GM19324 (cell line): ENCODE data around the gene GCNA.

Experiments
- ATAC-seq: cut with Tn5 transposase; IDR thresholded peaks from one replicate; pipeline ENCODE4 v1.9.1; 2021; ENCODE audit warnings: mild to moderate bottlenecking, moderate library complexity; ENCODE audit not compliant: unreplicated experiment, low FRiP score

The GCNA gene

DNA sequence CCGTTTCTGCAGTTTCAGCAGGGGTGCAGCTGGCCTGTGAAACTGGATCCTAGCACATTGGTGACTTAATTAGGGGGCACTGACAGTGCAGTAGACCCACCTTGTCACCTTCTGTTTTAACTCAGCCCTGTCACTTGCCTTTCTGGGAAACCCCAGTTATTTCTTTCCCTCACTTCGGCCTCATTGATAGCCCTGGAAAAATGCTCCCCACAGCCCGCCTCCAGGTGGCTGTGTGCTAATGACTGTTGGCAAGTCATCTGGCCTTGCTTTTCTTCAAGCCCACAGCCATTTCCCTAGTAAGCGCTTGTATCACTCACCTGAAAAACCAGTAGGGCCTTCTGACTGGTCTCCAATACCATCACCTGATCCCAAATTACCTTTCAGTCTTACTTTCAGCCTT lies 36.8 kb downstream of the GCNA start:
- no peak for ATAC-seq

DNA sequence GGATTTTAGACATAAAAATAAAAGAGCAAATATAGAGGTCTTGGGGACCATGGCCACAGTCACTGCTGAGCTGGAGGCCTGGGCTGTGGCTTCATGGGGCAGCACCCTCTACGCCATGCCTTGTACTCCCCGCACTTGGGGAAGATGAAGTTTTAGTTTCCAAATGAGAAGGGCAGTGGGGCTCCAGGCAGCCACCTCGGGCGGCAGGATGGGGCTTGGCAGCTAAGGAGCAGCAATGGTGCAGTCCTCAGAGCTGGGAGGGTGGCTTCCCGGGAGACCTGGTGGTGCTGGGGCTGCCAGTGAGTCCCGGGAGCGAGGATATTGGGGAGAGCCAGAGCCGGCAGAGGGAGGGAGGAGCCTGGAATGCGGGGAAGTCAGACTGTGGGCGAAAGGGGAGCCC lies 37.7 kb downstream of the GCNA start:
- no peak for ATAC-seq

DNA sequence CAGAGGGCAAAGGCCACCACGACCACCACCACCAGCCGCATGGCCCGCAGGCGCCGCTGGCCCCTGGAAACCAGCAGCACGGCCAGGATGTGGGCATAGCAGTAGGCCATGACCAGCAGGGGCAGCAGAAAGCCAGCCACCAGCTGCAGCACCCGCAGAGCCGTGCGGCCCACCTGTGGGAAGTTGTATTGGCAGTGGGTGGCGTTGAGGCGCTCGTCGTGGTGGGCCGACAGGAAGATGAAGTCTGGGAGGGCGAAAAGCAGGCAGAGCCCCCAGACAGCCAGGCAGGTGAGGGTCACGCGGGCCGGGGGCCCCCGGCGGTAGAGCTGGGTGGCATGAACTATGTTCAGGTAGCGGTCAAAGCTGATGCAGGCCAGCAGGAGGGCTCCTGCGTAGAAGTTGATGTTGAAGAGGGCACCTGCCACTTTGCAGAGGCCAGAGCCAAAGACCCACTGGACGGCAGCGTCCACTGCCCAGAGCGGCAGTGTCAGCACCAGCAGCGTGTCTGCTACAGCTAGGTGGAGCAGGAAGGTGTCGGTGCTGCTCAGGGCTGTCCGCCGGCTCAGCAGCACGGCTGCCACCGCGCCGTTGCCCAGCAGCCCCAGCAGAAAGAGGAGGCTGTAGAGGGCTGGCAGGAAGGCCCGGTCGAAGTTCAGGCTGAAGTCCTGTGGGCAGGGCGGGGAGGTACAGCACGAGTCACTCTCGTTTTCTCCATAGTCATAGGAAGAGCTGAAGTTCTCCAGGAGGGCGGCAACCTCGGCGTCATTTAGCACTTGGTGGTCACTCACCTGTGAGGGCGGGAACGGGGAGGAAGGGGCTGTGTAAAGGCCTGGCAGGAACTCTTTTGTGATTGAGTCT lies 38.7 kb downstream of the GCNA start:
- ATAC-seq, result no peak

DNA sequence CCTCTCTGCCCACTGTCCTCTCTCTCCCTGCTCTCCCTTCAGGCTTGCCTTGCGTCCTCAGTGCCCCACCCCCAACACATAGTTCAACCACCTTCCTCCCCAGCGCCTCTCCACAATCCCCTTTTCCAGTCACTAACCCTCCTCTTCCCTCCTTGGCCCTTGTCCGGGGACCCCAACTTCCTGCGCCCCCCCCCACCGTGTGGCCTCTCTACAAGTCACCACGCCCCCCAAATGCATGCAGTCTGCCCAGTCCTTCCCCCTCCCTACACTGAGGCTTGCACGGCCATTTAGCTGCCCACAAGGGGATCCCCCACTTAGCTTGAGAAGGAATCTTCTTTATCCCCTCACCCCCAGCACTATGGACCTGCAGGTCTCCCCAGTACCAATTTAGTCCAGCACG lies 39.5 kb downstream of the GCNA start:
- no peak for ATAC-seq

DNA sequence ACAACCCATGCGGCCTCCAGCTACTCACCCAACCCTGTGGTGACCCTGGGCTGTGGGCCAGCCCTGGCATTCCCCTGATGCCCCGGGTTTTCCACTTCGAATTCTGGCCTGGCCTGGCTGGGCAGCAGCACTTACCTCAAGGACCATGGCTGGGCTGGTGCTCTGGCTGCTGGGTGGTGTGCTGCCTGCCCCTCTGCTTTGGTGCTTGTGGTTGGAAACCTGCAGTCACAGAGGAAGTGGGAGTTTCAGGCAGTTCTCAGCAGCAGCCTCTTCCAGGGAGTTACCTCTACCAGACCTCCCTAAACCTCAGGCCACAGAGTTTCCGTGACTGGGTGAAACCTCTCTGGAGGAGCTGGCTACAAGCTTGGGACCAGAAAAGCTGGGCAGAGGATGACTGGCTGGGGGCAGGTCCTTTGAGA lies 40.1 kb downstream of the GCNA start, which contains the start of gene CXCR3:
Gene CXCR3 (minus strand): TSS at position 209 of the 419 bp plus-strand sequence. CDS start 62 bp downstream, at position 147.
- peak; percentile 45 for ATAC-seq

DNA sequence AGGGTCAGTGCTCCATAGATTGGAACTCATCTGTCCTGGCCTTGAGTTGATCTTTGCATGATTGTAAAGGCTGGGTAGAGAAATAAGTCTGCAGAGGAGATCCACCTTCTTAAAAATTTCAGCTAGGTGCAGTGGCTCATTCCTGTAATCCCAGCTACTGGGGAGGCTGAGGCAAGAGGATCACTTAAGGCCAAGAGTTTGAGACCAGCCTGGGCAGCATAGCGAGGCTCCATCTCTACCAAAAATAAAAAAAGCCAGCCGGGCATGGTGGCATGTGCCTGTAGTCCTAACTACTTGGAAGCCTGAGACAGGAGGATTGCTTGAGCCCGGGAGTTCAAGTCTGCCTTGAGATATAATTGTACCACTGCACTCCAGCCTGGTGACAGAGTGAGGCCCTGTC lies 40.5 kb downstream of the GCNA start:
- ATAC-seq, result no peak

DNA sequence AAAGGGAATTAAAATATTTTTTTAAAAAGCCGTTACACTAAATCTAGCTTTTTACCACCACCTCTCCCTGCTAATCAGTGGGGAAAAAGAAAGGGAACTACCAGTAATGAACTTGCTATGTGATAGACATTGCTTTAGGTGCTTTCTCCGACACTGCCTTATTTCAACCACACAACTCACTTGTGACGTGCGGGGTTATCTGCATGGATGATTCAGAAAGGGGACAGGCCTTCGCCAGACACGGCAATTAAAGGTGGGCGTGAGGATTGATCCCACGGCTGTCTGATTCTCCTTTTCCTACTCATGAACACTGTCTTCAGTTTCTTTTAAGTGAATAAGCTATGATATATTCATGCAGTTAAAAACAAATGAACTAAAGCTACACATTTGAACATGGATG lies 41.0 kb downstream of the GCNA start:
- no peak for ATAC-seq

DNA sequence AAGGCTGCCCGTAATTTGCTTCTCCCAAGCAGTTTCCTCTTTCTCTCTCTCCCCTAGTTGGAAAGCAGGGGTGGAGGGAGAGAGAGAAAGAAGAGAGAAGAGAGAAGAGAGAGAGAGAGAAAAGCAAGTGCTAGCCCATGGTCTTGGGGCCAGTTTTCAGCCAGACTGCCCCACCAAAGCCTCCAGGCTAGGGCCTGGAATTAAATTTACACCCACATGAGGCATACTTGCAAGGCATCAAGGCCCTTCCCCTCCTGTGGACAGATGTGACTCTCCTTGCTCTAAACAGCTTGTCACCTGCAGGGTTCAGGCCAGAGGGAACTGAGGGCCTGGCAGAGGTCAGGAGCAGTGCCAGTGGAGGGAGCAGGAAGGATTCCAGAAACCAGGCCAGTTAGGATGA lies 41.7 kb downstream of the GCNA start:
- ATAC-seq, result no peak

DNA sequence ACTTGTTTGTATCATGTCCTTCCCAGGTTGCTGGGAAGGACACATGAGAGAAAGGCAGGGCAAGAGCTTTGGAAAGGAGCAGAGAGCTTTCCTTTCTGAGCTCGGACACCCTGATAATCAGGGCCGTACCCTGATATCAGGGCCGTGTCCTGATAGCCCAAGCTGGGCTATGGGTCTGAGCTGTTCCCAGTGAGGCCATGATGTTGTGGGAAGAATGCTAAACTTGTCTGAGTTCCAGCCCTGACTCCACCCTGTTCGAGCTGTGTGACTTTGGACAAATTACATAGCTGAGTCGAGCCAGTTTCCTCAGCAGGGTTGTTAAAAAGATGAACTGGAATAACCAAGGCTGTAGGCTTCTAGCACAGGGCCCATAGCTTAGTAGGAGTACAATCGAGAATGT lies 43.4 kb downstream of the GCNA start:
- no peak for ATAC-seq

DNA sequence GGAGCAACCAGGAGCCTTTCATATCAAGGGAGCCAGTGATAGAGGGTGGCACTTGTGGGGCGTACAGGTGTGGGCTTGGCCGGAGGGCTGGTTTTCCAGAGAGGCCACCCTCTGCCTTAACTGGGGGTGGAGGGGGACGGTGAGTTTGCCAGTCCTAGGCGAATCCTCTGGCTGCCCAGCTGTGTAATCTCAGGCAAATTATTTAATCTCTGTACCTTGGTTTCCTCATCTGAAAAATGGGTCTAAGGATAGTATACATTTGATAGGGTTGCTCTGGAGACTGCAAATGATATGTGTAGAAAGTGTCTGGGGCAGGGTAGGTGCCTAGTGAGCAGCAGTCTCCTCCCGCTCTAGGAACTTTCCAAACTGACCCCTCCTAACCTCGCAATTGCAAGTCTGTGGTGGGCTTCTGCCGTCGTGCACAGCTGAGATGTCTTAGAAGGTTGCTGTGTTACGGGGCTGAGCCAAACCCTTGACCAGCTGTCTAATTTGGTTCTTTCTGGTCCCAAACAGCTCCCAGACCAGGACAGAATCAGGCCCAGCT lies 43.9 kb downstream of the GCNA start:
- no peak for ATAC-seq

DNA sequence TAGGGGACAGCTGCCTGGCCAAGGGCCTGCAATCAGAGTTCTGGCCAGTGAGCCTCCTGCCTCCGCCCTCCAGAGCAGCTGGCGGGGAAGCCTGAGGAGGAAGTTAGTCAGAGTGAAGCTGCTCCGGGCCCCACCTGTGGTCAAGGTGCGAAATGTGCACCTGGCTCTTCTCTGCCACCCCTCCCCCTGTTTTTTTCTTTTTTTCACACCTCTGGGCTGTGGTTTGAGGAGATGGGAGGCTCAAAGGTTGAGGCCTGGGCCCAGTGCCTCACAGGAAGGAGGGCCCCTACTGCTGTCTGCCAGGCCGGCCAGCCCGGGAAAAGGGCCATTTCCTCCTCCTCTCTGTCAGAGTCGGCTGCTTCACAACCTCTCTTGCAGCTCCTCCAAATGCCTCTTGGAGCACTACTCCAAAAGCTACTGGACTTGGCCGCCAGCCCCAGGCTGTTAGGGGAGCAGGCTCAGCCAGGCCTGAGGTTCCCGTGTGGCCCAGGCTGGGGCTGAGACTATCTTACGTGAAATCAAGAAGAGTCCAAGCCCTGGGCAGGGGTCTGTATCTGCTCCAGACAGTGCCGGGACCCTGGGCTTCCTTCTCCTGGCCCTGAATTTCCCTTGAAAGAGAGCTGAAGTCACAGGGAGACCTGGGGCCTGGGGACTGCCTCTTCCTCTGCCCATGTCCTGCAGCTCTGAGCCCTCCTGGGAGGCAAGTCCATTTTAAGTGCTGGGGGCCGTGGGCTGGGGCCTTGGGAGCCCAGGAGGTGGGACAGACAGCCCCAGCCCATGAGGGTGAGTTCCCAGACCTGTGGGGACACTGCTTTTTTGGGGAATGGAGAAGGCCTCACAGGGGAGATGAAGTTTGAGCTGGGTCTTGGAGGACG lies 44.6 kb downstream of the GCNA start:
- ATAC-seq, result peak; percentile 64

DNA sequence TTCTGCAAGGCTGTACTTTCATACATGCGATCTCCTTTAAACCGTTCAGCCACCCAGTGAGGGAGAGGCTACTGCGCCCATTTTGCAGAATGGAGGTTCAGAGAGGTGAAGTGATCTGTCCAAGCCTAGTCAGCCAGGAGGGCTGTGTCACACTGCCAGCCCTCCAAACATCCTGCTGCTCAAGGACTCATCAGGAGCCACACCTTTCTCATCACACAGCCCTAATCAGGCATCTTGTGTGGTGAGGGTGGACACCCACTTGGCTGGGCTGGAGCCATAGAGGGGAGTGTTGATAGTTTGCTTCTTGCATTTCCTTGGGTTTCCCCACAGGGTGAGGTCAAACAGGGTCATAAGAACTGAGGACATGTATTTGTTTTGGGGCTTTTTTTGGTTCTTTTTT lies 45.5 kb downstream of the GCNA start:
- no peak for ATAC-seq

DNA sequence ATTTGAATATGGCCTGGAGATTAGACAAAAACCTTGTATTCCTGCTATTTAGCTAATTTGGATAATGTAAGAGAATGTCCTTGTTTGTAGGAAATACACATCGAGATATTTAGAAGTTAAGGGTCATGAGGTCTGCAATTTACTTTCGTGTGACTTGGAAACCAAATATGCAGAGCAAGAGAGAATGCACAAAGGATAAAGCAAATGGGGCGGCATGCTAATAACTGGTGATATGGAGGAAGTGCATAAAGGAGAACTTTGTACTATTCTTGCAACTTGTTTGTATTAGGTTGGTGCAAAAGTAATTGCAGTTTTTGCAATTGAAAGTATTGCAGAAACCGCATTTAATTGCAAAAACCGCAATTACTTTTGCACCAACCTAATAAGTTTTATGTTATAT lies 47.2 kb downstream of the GCNA start:
- no peak for ATAC-seq

DNA sequence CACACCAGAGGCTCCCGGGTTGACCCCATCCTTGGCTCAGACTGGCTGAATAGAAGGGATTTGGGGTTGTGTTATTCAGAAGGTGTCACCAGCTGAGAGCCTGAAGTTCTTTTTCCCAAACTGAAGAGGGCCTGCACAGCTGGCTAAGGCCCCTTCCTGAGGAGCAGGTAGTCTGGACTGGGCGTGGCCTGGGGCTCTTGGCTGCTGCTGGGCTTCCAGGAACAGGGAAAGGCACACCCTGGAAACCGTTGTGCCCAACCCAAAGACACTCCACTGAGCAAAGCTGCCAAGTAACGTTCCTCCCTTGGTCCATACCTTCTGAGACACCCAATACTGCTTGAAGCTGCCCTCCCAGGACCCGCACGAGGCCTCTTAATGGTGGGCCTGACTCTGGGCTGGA lies 48.3 kb downstream of the GCNA start:
- ATAC-seq, result no peak

DNA sequence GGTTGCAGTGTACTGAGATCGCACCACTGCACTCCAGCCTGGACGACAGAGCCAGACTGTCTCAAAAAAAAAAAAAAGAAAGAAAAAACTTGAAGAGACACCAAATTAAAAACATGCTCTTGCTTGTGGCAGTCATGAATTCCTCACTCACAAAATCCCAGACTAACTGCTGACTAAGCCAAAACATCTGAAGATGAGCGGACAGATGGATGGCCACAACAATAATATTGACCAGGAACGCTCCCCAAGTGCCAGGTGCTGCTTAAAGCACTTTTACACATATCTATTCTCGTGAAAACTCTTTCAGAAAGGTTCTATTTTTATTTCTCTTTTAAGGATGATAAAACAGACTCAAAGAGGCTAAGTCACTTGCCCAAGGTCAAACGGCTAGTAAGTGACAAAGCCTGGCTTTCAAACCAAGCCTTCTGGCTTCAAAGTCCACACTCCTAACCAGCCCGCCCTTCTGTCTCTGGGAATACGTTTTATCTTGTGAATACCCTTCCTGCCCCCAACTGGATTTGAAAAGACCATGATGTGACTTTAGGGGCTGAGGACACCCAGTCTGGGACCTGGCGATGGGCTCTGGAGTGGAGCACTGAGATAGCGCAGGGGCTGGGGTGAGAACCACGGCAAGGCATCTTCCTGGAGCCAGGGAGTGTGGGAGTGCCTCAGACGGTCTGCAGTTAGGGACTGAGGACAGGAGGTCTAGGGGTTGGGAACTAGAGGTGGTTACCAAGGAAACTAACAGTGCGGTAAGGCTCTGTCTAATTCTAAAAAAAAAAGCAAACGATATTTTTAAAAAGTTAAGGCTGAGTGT lies 49.6 kb downstream of the GCNA start:
- ATAC-seq, result no peak

DNA sequence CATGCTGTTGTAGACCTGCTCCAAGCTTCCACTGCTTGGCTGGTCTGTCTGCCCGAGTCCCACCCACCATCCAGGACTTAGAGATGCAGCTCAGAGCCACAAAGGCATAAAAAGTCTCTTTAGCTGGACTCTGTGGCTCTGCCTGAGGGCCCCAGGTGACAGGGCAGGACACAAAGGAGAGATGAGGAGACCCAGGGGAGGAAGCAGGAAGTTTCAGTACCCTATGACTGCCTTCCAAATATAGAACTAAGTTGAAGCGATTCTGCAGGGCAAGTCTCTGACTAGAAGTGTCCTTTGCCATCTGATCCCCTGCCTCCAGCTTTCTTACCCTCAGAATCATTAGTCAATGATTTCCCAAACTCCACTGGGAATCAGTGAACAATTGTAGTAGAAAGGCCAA lies 51.2 kb downstream of the GCNA start:
- ATAC-seq, result no peak

DNA sequence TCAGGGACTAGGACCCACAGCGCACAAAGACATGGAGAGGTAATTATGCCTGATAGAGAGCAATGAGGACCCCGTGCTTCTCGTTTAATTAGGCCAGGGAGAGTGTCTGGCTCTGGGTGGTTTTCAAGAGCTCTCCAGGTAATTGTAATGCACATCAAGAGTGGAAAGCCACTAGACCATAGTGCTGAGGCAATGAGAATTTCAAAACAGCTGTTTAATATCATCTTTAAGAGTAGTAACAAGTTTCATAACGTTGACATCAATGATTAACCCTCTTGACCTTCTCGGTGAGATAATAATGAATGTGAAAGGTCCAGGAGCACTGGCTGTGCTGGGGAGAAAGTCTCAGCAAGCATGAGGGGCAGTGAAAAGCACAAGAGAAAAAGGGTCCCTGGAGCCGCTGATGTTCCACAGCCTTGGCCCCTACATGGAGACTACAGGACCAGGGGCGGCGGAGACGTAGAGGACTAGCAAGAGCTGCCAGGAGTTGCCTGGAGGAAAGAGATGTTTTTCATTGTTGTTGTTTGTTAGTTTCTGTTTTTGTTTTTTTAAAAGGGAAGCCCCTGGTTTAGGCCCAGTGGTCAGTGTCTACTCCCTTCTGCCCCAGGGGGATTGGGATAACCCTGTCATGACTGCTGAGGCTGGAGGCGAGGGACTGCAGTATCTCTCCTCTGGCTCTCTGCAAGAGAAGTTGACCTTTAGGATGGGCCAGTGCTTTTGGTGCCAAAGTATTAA lies 54.9 kb downstream of the GCNA start:
- ATAC-seq, result no peak

DNA sequence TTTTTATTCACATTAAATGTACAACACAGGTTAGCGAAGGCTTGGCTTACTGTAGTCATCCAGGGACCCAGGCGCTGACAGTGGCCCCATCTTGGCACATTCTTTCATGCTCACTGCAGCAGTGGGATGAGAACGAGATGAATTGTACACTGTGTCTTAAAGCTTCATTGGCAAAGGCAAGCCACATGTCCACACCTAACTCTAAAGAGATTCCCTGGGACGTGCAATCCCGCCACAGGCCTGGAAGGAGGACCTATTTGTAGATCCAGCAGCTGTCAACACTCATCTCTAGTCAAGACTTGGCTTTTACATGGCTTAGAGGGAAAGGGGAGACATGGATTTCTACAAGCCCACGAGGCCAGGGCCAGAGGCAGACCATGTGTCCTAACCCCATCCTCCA lies 56.1 kb downstream of the GCNA start:
- ATAC-seq, result no peak

DNA sequence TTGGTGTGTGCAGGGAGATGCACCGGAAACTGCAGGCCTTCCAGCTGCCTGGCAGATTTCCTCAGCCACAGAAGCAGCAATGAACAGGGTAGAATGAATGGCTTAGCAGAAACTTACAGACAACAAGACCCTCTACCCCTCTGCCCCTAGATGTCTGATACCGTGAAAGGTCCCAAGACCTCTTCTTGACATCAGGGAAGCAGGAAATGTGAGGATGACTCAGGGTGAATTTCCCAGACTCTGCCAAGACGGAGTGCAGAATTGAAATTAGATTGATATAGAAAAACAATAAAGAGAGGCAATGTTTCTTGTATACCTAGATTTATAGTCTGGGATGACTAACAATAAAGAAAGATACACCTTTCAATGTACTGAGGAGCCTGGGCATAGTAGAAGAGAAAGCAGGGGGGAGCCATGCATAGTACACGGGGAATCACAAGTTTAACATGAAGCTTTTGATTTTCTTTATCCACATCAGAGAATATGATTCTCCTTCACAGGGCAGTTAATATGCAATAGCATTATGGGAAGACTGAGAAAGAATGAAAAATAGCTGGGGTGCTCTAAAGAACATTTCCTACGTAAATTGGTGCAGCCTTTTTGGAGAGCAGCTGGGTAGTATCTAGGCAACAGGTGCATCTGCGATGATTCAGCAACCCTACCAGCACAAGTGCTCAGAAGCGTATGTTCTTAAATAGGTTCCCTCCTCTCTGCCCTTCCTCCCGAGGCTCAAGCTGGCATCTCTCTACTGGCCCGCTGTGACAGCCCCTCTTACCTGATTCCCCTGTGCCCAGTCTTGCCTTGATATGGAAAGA lies 58.4 kb downstream of the GCNA start:
- peak; percentile 40 for ATAC-seq
